Measurements from ENCODE around the gene HPSE2.
"Not testable (repeated sequence)": the region's sequence is repeated elsewhere in the genome, so short reads cannot be mapped to it uniquely, and the experiment has no call there.

HPSE2 gene

GRCh38 chr10:99005254-99005653 is 230.4 kb downstream of the HPSE2 start:
- no peak for DNase-seq (ENCODE audit: low spot score)

GRCh38 chr10:99004738-99005137 is 230.9 kb downstream of the HPSE2 start:
- no peak for DNase-seq (ENCODE audit: low spot score)

GRCh38 chr10:99002392-99002791 is 233.3 kb downstream of the HPSE2 start:
- DNase-seq (ENCODE audit: low spot score): no peak

GRCh38 chr10:98997596-98997995 is 238.1 kb downstream of the HPSE2 start:
- no peak for DNase-seq (ENCODE audit: low spot score)

- no peak for DNase-seq (ENCODE audit: low spot score)
These were observed 241.6 kb downstream of the HPSE2 start for GRCh38 chr10:98994030-98994429.

- not testable (repeated sequence) for DNase-seq (ENCODE audit: low spot score)
These were observed 251.9 kb downstream of the HPSE2 start for GRCh38 chr10:98983751-98984150.

GRCh38 chr10:98980353-98980752 is 255.3 kb downstream of the HPSE2 start:
- no peak for DNase-seq (ENCODE audit: low spot score)

GRCh38 chr10:98971464-98971863 is 264.2 kb downstream of the HPSE2 start:
- DNase-seq (ENCODE audit: low spot score): no peak

GRCh38 chr10:98967601-98968000 is 268.1 kb downstream of the HPSE2 start:
- no peak for DNase-seq (ENCODE audit: low spot score)

GRCh38 chr10:98963608-98964007 is 272.0 kb downstream of the HPSE2 start:
- no peak for DNase-seq (ENCODE audit: low spot score)

GRCh38 chr10:98959379-98959778 is 276.3 kb downstream of the HPSE2 start:
- DNase-seq (ENCODE audit: low spot score): no peak

- no peak for DNase-seq (ENCODE audit: low spot score)
These were observed 277.9 kb downstream of the HPSE2 start for GRCh38 chr10:98957801-98958200.

GRCh38 chr10:98956576-98957260 is 278.9 kb downstream of the HPSE2 start:
- DNase-seq (ENCODE audit: low spot score): no peak

GRCh38 chr10:98953251-98953650 is 282.4 kb downstream of the HPSE2 start:
- no peak for DNase-seq (ENCODE audit: low spot score)

- no peak for DNase-seq (ENCODE audit: low spot score)
These were observed 284.2 kb downstream of the HPSE2 start for GRCh38 chr10:98951269-98952000.

GRCh38 chr10:98950106-98950505 is 285.5 kb downstream of the HPSE2 start:
- DNase-seq (ENCODE audit: low spot score): no peak

GRCh38 chr10:98949306-98949705 is 286.3 kb downstream of the HPSE2 start:
- DNase-seq (ENCODE audit: low spot score): no peak

- no peak for DNase-seq (ENCODE audit: low spot score)
These were observed 292.0 kb downstream of the HPSE2 start for GRCh38 chr10:98943681-98944080.

- DNase-seq (ENCODE audit: low spot score): no peak
These were observed 305.9 kb downstream of the HPSE2 start for GRCh38 chr10:98929709-98930108.

- no peak for DNase-seq (ENCODE audit: low spot score)
These were observed 310.0 kb downstream of the HPSE2 start for GRCh38 chr10:98925651-98926050.

GRCh38 chr10:98924526-98924925 is 311.1 kb downstream of the HPSE2 start:
- no peak for DNase-seq (ENCODE audit: low spot score)

GRCh38 chr10:98921316-98921715 is 314.3 kb downstream of the HPSE2 start:
- no peak for DNase-seq (ENCODE audit: low spot score)

- no peak for DNase-seq (ENCODE audit: low spot score)
These were observed 314.8 kb downstream of the HPSE2 start for GRCh38 chr10:98920807-98921206.

GRCh38 chr10:98920360-98920759 is 315.3 kb downstream of the HPSE2 start:
- DNase-seq (ENCODE audit: low spot score): no peak

Measured in cerebellar cortex (tissue), 1 donor.